ENCODE results near the gene RPUSD1.
"Not testable (repeated sequence)": the region's sequence is repeated elsewhere in the genome, so short reads cannot be mapped to it uniquely, and the experiment has no call there.

The RPUSD1 gene

GRCh38 chr16:782258-782657 is 5.9 kb downstream of the RPUSD1 start:
- DNase-seq = no peak

DNA sequence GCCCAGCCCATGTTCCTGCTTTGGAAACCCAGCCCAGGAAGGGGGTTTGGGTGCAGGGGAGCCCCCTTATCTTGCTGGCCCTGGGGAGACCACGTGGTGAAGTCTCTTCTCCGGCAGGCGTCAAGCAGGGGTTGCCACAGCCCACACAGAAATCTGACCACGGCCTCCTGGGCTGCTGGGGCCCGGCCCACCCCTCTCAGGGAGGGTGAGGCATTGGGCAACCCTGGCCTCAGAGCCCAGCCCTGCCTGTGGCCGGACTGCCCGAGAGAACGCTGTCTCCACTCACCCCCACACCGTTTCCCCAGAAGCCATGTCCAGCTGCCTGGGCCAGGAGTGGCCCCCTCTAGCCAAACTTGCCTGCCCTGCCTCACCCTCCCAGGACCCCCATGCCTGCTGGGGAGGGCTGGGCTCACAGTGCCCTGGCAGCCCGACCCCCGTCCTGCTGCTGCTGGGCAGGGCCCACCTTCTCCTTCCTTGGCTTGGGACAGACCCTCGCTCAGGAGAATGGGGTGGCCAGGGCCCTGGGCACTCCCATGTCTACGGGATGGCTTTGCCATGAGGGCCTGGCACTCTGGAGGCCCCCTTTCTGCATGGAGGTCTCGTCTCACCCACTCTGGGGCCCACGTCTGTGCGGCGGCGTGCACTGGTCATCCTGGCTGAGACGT is 6.7 kb downstream of the RPUSD1 start:
- no peak for DNase-seq

- DNase-seq = no peak
Measured at GRCh38 chr16:780296-780695, 7.9 kb downstream of the RPUSD1 start.

- no peak for DNase-seq
Measured at GRCh38 chr16:779561-779960, 8.6 kb downstream of the RPUSD1 start.

DNA sequence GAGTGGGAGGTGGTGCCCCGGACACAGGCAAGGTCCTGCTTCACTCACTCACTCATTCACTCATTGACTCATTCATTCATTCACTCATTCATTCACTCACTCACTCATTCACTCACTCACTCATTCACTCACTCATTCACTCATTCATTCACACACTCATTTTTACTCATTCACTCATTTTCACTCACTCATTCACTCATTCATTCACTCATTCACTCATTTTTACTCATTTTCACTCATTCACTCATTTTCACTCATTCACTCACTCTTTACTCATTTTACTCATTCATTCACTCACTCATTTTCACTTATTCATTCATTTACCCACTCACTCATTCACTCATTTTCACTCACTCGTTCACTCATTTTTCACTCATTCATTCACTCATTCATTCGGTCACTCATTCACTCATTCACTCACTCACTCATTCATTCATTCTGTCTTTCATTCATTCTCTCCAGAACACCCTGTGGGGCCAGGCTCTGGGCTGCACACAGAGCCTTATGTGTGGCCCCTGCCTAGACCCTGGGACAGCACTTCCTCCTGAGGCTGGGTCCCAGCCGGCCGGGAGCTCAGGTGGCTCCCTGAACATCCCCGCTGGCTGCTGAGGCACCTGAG is 9.2 kb downstream of the RPUSD1 start:
- DNase-seq = no peak

DNA sequence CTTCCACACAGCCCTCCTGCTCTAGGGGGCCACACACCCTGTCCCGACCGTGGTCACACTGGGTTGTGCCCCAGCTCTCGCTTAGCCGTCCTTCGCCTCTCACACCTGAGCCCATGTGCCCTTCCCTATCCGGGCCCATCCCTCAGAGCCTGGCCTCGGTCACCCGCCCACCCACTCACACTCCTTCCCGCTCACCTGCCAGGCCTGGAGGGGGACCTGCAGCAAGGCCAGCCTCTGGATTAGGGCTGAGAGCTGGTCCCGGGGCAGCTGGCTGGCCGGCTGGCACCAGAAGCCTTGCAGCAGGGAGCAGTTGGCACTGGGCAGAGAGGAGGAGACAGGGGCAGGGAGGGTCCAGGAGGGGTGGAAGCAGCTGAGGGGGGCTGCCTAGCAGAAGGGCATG is 9.7 kb downstream of the RPUSD1 start:
- DNase-seq = no peak

DNA sequence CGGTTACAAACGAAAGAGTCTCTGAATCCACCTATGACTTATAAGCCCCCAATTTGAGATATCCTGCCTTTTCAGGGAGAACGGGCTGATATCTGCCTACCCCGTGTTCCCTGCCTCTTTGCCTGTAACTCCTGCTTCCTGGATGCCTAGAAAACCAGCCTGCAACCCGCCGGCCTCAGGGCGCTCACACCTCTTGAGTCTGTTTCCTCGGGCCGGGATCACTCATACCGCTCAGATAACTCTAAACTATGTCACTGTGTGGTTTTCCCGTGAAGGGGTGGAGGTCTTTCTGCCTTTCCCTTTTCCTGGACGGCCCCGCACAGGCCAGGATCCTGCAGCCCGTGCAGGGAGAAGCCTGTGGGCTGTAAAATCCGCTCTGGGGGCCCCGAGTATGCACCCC is 10.4 kb downstream of the RPUSD1 start:
- DNase-seq = no peak

DNA sequence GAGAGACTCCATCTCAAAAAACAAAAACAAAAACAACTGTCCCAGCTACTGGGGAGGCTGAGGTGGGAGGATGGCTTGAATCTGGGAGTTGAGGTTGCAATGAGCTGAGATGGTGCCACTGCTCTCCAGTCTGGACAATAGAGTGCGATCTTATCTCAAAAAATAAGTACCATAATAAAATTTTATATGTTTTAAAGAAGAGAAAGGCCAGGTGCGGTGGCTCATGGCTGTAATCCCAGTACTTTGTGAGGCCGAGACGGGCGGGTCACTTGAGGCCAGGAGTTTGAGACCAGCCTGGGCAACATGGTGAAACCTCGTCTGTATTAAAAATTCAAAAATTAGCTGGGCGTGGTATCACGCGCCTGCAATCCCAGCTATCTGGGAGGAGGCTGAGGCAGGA is 11.4 kb downstream of the RPUSD1 start:
- DNase-seq = no peak

- DNase-seq = not testable (repeated sequence)
Measured at GRCh38 chr16:776298-776697, 11.9 kb downstream of the RPUSD1 start.

DNA sequence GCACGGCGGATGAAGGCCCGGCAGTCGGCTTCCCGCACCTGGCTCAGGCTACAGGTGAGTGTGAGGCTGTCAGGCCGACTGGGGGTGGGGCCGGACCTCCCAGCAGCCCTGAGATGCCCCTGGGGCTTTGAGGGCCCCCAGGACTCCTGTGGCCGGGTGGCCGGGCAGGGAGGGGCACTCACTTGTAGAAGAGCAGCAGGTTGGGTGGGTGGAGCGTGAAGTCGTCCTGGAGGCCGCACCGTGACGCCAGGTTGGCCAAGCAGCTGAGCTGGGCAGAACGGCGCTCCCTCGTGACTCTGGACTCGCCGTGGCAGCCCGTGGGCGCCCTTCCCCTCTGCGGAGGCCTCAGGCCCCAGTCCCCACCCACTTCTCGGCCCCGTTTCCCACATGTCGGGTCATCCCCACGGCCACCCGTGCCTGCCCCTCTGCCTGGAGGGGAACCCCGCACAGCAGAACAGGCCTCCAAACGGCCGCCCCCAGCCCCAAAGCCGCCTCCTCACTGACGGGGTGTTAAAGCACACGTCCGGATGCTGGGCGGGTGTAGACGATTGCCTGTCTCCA is 12.9 kb downstream of the RPUSD1 start:
- DNase-seq = no peak

GRCh38 chr16:774086-775001 is 13.8 kb downstream of the RPUSD1 start:
- no peak for DNase-seq

- no peak for DNase-seq
Measured at GRCh38 chr16:772959-773358, 15.2 kb downstream of the RPUSD1 start.

DNA sequence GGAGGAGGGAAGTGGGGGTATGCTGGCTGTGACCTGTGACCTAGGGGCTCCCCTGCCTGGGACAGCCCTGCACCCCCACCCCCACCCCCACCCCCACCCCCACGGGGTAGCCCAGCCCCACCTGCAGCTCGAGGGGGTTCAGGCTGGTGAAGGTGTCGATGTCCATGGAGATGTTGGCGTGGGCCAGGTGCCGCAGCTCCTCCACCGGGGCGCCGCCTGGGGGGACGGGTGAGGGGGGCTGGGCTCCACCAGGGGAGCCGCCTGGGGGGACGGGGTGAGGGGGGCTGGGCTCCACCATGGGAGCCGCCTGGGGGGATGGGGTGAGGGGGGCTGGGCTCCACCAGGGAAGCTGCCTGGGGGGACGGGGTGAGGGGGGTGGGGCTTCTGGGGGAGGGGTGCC is 17.8 kb downstream of the RPUSD1 start:
- DNase-seq = no peak

DNA sequence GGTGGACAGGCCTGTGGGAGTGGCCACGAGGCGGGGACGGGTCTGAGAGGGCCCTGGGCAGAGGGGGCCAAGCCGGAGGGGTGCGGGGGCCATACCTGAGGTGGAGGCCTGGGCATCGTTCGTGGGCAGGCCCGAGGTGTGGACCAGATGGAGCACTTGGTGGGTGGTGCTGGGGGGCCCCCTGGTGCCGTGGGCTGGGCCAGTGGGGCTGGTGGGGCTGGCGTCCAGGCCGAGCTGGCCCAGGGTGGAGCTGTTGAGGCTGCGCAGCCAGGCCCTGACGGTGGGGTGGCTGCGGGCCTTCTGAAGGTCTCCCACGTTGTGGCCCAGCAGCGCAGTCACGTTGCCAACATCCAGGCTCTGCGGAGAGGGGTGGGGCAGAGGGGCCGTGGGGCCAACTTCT is 18.2 kb downstream of the RPUSD1 start:
- DNase-seq = no peak

- no peak for DNase-seq
Measured at GRCh38 chr16:769184-769784, 18.9 kb downstream of the RPUSD1 start.

DNA sequence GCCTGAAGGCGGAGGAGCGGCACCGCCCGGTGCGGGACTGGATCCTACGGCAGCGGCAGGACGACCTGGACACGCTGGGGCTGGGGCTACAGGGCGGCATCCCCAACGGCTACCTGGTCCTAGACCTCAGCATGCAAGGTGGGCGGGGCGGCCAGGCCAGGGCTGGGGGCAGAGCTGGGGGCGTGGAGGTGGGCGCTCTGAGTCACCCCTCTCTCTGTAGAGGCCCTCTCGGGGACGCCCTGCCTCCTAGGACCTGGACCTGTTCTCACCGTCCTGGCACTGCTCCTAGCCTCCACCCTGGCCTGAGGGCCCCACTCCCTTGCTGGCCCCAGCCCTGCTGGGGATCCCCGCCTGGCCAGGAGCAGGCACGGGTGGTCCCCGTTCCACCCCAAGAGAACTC is 19.8 kb downstream of the RPUSD1 start:
- no peak for DNase-seq

DNA sequence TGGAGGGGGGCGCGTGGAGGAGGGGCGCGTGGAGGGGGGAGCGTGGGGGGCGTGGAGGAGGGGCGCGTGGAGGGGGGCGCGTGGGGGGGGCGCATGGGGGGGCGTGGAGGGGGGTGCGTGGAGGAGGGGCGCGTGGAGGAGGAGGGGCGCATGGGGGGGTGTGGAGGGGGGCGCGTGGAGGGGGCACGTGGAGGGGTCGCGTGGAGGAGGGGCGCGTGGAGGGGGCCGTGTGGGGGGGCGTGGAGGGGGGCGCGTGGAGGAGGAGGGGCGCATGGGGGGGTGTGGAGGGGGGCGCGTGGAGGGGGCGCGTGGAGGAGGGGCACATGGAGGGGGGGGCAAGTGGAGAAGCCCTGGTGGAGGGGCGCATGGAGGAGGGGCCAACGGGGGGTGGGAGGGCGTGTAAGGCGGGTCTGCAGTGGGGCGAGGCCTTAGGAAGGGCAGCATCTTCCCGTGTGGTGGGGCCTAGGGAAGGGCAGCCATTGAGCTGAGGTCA is 20.4 kb downstream of the RPUSD1 start:
- DNase-seq = no peak

- DNase-seq = no peak
Measured at GRCh38 chr16:766820-767640, 21.2 kb downstream of the RPUSD1 start.

DNA sequence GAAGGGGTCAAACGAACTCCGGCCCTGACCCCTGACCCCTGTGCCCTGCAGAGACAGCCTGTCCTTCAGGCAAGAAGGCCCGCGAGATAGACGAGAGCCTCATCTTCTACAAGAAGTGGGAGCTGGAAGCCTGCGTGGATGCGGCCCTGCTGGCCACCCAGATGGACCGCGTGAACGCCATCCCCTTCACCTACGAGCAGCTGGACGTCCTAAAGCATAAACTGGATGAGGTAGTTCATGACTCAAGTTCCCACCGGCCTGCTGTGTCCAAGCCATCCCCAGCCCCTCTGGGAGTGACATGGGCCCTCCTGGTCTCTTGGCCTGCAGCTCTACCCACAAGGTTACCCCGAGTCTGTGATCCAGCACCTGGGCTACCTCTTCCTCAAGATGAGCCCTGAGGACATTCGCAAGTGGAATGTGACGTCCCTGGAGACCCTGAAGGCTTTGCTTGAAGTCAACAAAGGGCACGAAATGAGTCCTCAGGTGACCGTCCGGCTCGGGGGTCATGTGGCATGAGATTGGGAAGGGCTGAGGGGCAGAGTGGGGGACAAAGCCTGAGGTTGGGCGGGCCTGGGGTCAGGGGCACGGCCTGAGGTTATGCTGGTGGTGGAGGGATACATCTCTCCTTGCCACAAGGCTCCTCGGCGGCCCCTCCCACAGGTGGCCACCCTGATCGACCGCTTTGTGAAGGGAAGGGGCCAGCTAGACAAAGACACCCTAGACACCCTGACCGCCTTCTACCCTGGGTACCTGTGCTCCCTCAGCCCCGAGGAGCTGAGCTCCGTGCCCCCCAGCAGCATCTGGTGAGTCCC is 22.0 kb downstream of the RPUSD1 start:
- no peak for DNase-seq

- no peak for DNase-seq
Measured at GRCh38 chr16:765488-765865, 22.7 kb downstream of the RPUSD1 start.

DNA sequence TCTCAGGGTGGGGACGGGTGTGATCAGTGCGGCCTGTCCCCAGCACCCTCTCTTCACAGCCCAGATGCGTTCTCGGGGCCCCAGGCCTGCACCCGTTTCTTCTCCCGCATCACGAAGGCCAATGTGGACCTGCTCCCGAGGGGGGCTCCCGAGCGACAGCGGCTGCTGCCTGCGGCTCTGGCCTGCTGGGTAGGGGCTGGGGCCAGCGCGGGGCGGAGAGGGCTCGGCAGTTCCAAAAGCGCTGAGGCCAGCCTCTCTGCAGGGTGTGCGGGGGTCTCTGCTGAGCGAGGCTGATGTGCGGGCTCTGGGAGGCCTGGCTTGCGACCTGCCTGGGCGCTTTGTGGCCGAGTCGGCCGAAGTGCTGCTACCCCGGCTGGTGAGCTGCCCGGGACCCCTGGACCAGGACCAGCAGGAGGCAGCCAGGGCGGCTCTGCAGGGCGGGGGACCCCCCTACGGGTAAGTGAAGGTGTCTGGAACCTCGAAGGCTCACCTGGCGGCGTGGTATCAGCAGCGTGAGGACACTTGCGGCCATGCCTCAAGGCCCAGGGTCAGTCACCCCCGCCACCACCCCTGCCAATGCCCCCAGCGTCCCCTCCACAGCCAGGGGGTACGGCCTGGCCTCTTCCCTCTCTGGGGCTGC is 23.2 kb downstream of the RPUSD1 start:
- no peak for DNase-seq

Data from CD4-positive, alpha-beta T cell treated with Interleukin-21 for 1 hour (primary cell).